GM21825 (cell line): ENCODE data around the gene CCNL2.
A peak's percentile ranks its signal among the peaks of the same experiment; 100 is the strongest.

Experiments
- ATAC-seq: cut with Tn5 transposase; IDR thresholded peaks from one replicate; pipeline ENCODE4 v1.9.1; 2021; ENCODE audit warnings: mild to moderate bottlenecking, moderate library complexity; ENCODE audit not compliant: unreplicated experiment

CCNL2 gene

DNA sequence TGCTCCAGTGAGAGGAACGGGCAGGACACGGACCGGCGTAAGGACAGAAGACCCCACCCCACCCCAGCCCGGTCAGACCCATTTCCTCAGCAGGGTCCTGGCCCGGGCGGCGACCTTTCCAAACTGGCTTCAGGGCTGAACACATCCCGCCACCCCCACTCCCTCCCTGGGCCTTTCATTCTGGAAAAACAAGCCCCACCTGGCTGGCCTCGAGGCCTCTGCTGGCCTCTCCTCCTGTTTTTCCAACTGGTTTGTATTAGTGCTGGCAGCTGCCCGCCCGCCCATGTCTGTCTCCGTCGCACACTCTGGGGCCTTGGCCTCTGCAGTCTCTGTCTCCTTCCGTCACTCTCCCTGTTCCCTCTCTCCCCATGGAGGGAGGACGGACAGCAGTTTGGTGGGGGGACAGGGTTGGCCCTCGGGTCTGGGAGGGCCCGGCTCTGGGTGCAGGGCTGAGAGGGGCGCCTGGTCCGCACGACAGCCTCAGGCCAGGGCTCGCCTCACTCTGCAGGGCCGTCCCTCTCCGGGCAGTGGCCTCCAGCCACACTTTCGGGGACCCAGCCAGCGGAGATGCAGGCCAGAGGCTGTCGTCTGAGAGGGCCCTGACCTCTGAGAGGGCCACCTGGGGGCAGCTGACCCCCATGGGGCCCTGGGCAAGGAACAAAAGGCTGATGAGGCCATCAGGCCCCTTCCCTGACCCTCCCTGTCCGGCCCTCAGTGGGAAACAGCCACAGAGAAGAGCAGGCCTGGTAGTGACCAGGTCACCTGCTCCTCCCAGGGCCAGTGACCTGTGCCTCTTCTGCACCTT lies 39.3 kb downstream of the CCNL2 start:
- ATAC-seq = no peak

DNA sequence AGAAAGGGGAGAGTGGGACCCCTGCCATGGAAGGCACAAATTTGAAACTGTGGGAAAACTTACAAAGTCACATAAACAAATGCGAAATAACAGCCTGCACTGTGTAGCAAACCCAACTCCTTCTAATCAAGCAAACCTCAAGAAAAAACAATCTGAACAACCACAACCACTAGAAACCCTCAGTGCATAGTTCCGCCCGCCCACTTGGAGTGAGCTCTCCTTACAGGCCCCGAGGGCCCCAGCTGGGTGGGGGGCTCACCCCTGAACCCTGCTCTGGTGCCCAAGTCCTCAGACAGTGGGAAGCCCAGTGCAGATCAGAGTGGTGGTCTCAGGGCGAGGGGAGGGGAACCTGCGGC lies 39.8 kb downstream of the CCNL2 start:
- ATAC-seq = no peak

DNA sequence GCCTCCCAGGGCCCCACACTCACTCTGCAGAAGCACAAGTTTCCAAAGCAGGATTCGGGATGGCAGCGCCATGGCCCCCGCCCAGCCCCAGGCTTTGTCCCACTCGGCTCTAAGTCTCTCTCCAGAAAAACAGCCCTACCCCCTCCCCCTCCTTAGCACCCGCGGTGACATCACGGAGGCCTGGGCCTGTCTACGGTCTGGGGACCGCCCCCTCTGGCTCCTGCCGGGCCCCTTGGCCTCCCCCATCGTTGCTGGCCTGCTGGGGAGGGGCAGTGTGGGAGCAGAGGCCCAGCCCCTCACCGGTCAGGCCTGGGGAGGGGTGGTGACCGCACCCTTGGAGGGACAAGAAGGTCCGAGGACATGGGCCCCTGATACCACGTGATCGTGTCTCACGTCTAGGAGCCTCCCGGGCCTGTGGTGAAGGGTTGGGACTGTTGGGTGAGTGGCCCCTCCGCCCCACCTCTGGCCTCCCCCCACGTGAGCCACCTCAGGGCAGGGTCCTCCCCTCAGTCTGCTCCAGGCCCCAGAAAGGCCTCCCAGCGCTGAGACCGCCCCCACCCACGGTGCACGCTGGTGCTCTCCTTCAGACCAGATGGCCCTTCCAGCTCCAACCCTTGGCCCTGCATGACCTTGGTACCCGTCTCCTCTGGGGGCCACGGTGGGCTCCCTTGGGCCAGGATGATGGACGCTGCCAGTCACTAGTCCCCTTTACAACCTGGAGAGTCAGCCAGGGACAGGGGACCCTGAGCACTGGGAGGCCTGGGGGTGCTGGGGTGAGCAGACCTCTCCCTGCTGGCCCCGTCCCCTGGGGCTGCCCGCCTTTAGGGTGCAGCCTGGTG lies 40.5 kb downstream of the CCNL2 start, which contains the start of gene MXRA8:
Gene MXRA8, minus strand, starts transcription at position 123 of the 839 bp plus-strand sequence. Its CDS starts 51 bp downstream, at position 72.
- no peak for ATAC-seq

DNA sequence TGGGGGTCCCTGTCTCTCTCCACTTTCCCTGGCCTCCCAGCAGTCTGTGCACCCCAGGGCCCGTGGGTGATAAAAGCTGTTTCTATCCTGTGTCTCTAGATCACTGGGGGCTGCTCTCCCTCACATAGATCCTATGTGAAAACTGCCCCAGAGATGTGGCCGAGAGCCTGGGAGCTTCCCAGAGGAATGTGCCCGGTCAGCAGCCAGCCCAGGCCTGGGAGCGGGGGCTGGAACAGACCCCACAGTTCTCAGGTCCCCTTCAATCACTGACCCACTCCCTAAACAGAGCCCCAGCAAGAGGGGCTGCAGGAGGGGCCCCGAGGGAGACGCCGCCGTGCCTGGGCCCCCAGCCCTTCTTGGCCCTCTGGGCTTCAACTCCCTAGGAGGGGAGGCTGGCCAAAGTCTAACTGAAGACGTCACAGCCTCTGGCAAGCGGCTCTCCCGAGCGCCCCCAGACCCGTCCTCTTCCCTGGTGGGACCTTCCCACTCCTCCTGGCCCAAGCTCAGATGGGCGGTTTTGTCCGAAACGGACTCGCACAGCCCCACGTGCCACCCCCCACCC lies 41.2 kb downstream of the CCNL2 start:
- ATAC-seq = no peak

DNA sequence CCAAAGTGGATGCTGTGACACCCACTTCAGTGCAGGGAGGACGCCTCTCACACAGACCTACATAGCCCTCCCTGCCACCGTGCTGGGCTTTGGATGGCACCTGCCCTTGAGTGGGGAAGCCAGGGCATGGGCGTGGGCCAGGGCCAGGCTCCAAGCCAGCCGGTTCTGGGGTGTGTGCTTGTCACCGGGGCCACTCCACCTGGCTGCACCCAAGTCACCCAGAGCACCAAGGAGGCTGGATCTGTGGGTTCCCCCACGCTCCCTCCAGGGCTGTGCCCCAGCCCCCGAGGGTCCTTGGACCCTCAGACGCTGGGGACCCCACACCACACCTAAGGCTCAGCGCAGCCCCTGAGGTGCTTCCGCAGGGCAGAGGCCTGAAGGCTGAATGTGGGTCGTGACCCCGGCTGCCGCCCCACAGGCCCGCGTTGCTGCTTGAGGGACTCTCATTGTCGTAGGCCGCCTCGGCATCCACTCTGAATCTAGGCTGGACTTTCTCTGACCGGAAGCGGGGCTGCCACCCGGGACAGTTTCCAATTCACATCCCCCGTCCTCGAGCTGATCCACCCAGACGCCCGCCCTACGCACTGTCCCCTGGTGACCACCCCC lies 42.2 kb downstream of the CCNL2 start:
- no peak for ATAC-seq

DNA sequence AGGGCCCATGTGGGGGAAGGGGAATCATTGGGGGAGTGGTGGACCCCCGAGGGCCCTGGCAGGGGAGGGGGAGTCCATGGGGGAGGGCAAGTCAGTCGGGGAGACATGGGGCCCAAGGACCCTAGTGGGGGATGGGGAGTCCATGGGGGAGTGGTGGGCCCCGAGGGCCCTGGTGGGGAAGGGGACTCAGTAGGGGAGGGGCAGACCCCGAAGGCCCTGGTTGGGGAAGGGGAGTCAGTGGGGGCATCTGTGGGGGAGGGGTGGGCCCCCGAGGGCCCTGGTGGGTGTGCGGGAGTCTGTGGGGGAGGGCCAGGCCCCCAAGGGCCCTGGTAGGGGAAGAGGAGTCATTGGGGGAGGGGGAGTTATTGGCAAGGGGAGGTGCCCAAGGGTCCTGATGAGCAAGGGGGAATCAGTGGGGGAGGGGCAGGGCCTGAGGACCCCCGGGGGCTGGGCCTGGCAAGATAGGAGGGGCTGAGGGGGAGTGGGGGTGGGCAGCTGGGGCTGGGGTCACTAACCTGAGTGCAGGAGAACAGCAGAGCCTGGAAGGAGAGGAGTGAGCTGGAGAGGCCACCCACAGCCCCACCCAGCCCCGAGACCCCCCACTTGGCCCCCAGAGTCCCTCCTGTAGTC lies 42.9 kb downstream of the CCNL2 start:
- ATAC-seq = no peak

DNA sequence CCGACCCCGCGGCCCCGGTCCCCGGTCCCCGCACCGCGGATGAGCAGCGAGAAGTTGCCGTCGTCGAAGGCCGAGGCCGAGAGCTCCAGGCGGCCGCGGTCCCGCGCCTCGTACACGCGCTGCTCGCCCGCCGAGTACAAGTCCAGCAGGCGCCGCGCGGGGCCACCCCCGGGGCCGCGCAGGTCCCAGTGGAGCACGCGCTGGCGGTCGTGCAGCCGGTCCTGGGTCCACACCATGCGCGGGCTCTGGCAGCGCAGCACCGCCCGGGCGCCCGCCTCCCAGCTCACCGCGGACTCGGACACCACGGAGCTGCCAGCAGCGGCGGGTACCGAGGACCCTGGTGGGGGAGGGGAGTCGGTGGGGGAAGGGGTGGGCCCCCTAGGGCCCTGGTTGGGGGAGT lies 43.7 kb downstream of the CCNL2 start:
- no peak for ATAC-seq

DNA sequence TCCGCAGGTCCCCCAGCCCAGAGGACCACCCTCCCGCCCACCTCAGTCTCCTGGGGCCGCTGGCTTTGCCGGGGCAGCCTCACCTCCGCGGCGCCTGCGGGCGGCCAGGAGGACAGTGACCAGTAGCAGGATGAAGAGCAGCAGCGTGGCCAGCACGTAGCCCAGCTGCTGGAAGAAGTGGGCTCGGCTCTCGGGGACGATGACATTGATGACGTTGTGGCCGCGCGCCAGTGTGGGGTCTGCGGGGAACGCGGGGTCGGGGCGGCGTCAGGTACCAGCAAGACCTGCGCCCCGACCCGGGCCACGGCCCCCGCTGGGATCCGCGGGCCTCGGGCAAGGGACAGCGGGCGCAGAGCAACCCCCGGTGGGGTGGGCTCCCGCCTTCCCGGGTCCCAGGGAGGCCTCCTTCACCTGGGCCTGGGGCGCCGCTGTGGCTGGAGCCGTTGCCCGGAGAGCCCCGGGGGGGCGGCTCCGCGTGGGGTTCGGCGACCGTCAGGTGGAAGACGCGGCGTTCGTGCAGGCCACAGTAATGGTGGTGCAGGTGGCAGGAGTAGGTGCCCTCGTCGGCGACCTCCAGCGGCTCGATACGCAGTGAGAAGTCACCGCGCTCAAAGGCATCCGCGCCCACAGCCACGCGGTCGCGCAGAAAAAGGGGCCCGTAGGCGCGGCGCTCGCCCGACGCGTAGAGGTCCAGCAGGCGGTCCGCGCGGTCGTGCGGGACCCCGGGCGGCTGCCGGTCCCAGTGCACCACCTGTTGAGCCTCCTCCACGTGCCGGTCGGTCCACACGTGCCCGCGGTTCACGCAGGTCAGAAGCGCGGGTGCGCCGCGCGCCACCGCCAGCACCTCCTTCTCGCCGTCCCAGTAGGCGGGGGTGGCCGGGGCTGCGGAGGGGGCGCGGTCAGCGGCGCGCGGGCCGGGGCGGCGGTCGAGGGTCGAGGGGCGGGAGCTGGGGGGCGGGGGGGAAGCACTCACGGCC lies 44.6 kb downstream of the CCNL2 start:
- no peak for ATAC-seq

DNA sequence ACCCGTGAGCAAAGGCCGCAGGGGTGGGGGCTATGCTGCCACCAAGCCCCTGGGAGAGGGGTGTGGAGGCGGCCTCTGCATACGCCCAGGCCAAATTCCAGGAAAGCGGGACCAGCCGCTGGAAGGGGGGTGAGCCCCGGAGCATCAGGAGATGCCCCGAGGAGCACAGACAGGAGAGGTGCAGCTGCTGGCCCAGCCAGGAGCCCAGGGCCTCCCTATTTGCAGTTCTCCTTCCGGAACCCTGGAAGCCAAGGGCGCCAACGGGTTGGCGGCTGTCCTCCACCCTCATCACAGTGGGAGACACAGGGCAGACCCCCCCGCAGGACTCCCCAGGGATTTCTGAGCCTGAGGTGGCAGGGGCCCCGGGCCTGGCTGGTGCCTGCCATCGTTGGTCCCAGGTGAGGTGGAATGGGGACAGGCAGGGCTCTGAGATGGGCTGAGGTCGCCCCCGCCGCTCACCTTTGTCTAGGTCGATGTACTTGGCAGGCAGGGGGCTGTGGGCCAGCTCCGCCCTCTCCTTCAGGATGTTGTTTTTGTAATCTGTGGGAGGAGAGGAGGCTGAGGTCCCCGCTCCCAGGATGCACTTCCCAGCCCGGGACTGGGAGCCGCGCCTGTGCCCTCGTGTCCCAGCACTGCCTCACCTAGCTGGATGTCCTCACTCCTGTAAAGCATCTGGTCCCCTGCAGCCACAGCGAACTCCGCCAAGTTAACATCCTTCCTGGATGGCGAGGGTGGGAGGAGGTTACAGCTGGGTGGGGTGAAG lies 45.6 kb downstream of the CCNL2 start:
- ATAC-seq = no peak

DNA sequence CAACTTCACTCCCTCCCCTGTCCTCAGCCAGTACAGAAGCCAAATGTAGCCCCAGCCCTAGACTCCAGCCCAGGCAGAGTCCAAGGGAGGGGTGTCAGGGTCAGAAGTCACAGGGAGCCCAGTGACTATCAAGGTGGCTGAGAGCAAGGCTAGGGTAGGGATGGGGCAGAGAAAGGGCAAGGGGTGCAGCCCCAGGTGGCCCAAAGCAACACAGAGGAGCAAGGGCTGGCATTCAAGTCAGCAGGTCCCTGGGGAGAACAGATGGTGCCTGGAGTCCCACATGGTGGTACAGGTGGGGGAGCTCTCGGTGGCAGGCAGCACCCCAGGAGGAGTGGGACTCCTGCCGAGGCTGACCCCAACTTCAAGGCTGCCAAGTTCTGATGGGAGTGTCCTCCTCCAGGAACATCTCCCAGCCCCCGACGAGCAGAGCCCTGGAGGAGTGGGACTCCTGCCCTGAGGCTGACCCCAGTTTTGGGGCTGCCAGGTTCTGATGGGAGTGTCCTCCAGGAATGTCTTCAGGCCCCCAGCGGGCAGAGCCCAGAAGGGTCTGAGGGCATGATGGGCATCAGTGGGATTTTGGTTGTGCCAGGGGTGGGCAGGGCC lies 46.2 kb downstream of the CCNL2 start:
- ATAC-seq = no peak

DNA sequence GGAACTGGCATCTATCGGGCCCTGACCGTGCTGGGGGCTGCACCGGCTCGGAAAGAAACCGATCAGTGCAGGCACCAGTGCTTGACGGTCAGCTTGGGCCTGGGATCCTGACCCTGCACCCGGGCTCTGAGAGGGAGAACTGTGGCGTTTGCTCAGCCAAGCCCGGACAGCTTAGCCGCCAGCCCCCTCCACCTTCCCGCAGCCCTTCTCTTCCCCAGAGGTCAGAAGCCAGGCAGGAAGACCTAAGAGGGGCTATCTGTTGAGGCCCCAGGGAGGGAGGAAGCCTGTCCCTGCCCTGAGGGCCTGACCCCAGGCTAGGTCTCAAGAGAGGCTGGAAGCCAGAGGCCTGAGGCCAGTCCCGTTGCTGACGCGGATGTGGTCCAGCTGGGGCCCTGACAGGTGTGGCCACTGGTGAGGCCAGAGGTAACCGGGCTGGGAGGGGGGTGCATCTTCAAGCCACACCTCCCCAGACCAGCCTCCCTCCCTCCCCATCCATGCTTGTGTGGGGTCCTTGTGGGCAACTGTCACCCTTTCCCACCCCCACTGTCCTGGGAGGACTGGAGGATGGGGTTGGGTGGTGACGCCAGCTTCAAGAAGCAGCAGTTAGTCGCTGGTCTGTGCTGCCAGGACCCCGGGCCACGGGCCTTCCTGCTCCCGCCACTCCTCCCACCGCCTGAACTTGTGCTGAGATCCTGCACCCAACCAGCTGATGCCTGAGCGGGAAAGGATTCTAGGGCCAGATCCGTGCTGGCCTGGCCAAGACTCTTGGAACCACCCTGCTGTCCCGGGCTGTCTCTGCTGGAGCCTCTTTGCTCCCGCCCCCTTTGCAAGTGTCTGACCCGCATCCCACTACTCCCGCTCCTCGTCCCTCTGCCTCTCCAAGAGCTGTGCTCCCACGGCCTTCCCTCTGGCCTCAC lies 47.4 kb downstream of the CCNL2 start:
- ATAC-seq = no peak

DNA sequence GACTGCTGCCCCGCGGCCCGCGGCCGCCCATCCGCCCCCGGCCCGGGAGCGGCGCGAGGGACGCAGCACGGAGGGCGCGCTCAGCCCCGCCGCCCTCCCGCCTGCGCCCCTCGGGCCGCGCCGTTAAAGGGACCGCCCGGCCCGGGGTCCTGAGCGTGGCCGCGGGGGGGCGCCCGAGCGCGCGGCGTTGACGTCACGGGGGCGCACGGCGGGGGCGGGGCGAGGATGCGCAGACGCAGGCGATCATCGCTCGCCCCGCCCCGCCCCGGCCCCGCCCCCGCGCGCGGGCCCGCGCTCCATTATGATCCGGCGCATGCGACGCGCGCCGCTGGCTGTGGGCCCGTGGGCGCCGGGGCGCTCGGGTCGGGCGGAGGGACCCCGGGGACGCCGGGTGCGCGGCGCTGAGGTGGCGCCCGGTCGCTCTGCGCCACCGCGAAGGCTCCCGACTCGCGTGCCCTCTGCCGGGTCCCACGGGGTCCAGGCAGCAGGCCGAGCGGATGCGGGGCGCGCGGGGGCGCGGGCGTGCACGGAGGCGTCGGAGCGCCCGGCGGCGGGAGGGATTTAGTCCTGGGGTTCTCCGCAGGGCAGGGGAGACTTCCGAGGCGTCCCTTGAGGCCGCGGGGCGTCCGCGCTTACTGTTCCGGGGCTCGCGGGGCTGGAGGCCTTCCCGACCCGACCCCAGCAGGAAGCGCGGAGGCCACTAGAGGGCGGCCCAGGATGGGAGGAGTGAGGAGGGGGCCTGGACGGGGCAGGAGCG lies 49.7 kb downstream of the CCNL2 start, which contains the start of gene DVL1:
Gene DVL1, minus strand, starts transcription at position 163 of the 757 bp plus-strand sequence. CDS start 353 bp downstream, outside the sequence.
- peak; percentile 48 for ATAC-seq

DNA sequence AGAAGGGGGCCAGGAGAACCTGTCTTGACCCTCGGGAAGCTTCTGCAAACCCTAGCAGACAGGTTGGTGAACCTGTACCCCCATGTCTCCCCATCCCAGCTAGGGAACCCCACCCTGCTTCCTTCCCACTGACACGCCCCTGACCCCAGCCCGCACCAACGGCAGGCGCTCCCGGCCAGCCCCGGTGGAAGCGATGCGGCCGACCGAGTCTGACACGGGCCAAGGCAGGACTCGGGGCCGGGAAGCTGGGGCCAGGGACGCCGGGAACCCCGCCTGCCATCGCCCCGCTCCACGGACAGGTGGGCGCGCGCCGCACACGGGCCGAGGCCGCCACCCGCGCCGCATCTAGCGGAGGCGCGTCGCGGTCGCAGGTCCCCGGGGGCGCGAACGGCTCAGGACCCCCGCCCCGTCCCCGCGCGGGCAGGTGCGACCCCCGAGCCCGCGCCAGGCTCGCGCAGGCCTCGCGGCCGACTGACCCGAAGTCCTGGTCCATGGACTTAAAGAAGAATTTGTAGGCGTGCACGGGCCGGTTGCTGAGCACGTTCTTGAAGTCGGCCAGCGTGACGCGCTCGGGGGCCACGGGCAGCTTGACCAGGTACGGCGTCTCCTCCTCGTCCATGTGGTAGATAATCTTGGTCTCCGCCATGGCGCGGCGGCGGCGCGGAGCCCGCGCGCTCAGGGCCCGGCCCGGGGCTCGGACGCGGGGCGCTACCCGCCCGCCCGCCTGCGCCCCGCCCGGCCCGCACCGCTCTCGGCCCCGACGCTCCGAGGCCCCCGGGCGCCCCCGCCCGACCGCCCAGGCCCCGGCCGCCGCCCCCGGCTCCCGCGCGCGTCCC lies 50.5 kb downstream of the CCNL2 start:
- ATAC-seq = peak; percentile 3

DNA sequence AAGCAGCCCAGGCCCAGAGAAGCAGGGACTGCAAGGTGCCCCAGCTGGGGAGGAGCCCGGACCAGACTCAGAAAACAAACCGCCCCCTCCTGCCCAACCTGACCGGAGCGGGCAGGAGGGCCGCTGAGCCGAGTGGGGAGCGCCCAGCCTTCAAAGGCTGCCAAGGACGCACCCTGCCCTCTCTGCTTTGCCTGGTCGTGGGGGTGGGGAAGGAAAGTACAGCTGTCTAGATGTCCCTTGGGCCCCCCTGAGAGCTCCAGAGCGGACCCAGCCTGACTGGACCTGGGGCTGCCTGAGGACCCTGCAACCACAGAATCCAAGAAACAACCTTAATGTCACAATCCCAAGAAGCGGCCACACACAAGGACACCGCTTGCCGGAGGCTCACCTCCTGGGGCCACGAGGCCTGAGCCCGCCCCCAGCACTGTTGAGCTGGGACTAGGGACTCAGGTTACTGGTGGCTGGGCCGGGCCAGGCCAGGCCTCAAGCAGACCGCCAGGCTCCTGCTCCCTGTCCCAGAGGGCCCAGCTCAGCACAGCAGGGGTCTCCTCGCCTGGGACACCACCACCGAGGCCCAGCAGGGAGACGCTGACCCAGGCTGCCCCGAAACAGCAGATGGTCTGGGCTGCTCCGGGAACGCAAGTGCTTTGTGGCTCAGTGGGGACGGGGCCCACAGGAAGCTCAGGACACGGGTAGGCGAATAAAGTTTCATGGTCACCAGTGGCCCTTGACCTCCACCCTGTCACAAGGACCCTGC lies 51.3 kb downstream of the CCNL2 start:
- no peak for ATAC-seq

DNA sequence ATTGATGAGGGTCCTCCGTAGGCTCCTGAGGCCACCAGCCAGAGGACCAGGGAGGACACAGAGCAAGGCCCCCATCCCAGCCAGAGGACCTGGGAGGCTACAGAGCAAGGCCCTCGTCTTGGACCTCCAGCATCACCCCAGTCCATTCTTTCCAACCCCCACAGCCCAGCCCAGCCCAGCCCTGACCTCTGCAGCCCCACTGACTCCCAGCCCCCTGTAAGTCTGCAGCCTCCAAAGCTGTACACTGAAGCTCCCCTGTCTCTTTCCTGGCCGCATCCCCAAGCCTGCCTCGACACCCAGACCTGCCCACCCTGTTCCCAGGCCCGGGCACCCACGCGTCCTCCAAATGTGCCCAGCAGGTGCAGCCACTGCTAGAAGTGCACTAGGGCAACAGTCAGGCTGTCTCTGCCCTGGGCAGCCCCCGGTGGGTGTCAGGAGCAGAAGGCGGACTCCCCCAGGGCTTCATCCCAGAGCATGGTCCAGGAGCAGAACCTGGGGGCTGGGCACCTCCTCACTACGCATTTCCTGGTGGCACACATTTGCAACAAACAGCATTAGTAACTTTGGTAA lies 52.0 kb downstream of the CCNL2 start:
- no peak for ATAC-seq
